OCI-LY1 (cell line): ENCODE data around the gene ARIH2.

Experiments
- CTCF ChIP-seq: fragments of 200-600 bp; sonication (generic), shearing (Covaris generic); IDR thresholded peaks from 2 replicates; pipeline ENCODE4 v1.5.1; 2017; ENCODE audit warnings: mild to moderate bottlenecking, antibody characterized with exemption, low read length, moderate library complexity, mixed read lengths
- EZH2 ChIP-seq: fragments of 200-600 bp; sonication (generic), shearing (Covaris generic); IDR thresholded peaks from 2 replicates; pipeline ENCODE4 v1.8.0; 2017; ENCODE audit warnings: borderline replicate concordance, mixed run types, mild to moderate bottlenecking, antibody characterized with exemption, low read length, moderate library complexity, mixed read lengths

GRCh38 chr3:49007068-49007770 is 88.6 kb downstream of the ARIH2 start, which contains the start of gene WDR6:
- peak; percentile 53 for TF ChIP-seq CTCF
- TF ChIP-seq EZH2: no peak
